Transverse colon (tissue), 3 donors: Measurements from ENCODE around the gene CYSRT1.

Experiments used
- EP300 ChIP-seq: sonication (generic); formaldehyde crosslinking; IDR thresholded peaks from one replicate; pipeline ENCODE4 v1.6.1; 2017; ENCODE audit warnings: antibody characterized with exemption, low read depth
- POLR2A ChIP-seq: fragments of 450-650 bp; IDR thresholded peaks from one replicate; pipeline ENCODE4 v1.6.1; 2016; ENCODE audit warnings: antibody characterized with exemption, mild to moderate bottlenecking, moderate library complexity
- TF ChIP-seq, protein P1 (sequence below), 5 experiments: fragments of 200-600 bp in 3 of 5; fragments of 450-650 bp in 2 of 5; sonication (generic) in 3 of 5; IDR thresholded peaks; 1 replicate in 2 of 5; 2 replicates in 3 of 5; pipeline ENCODE4 v1.5.1; 2016 to 2017; ENCODE audit warnings: antibody characterized with exemption in 5 of 5, inconsistent platforms in 3 of 5, mild to moderate bottlenecking in 2 of 5, moderate library complexity in 1 of 5

GRCh38 chr9:137234758-137235423 lies 9.9 kb downstream of the CYSRT1 start:
- TF ChIP-seq, protein P1, sequence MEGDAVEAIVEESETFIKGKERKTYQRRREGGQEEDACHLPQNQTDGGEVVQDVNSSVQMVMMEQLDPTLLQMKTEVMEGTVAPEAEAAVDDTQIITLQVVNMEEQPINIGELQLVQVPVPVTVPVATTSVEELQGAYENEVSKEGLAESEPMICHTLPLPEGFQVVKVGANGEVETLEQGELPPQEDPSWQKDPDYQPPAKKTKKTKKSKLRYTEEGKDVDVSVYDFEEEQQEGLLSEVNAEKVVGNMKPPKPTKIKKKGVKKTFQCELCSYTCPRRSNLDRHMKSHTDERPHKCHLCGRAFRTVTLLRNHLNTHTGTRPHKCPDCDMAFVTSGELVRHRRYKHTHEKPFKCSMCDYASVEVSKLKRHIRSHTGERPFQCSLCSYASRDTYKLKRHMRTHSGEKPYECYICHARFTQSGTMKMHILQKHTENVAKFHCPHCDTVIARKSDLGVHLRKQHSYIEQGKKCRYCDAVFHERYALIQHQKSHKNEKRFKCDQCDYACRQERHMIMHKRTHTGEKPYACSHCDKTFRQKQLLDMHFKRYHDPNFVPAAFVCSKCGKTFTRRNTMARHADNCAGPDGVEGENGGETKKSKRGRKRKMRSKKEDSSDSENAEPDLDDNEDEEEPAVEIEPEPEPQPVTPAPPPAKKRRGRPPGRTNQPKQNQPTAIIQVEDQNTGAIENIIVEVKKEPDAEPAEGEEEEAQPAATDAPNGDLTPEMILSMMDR (IDR thresholded peaks at IDR 0.05) = no peak
- TF ChIP-seq EP300 (no peak), POLR2A (no peak)
